ENCODE measurements around the gene CACFD1. TPM values are rescaled to one million over a fixed set of nuclear protein-coding genes. Genes with fewer than 3 reads are reported as not detected.

The CACFD1 gene
- total and polyA plus RNA-seq, 9 of the 15 experiments (the other 6 are each of a cell fraction or from before 2014, with no cell fraction given): 0.11 to 1.4 (median 1.1) TPM; not detected in 2

- TF ChIP-seq ARID4B (CRISPR knock-in tag; IDR thresholded peaks at IDR 0.05) (peak; percentile 89), NUFIP1 (IDR thresholded peaks at IDR 0.05; ENCODE audit: partially characterized antibody) (peak; percentile 48), ZBTB11 (CRISPR knock-in tag; IDR thresholded peaks at IDR 0.05) (peak; percentile 98 to 100 (median 99)), NBN (IDR thresholded peaks at IDR 0.05; ENCODE audit: low read depth) (peak; percentile 80; the same call in 1 of the 2 replicates), BCLAF1 (IDR thresholded peaks at IDR 0.05; ENCODE audit: borderline replicate concordance in 1 of 2, control insufficient read depth in 1 of 2, low read depth in 2 of 2, low read length in 1 of 2) (peak in 1 of 2 experiments; percentile 78; a peak in 2 of 4 replicates), ZNF3 (CRISPR knock-in tag; IDR thresholded peaks at IDR 0.05) (no peak)
- TF ChIP-seq, protein P1, sequence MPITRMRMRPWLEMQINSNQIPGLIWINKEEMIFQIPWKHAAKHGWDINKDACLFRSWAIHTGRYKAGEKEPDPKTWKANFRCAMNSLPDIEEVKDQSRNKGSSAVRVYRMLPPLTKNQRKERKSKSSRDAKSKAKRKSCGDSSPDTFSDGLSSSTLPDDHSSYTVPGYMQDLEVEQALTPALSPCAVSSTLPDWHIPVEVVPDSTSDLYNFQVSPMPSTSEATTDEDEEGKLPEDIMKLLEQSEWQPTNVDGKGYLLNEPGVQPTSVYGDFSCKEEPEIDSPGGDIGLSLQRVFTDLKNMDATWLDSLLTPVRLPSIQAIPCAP (CRISPR knock-in tag; IDR thresholded peaks at IDR 0.05; ENCODE audit: borderline replicate concordance): no peak
- TF ChIP-seq, protein P2, sequence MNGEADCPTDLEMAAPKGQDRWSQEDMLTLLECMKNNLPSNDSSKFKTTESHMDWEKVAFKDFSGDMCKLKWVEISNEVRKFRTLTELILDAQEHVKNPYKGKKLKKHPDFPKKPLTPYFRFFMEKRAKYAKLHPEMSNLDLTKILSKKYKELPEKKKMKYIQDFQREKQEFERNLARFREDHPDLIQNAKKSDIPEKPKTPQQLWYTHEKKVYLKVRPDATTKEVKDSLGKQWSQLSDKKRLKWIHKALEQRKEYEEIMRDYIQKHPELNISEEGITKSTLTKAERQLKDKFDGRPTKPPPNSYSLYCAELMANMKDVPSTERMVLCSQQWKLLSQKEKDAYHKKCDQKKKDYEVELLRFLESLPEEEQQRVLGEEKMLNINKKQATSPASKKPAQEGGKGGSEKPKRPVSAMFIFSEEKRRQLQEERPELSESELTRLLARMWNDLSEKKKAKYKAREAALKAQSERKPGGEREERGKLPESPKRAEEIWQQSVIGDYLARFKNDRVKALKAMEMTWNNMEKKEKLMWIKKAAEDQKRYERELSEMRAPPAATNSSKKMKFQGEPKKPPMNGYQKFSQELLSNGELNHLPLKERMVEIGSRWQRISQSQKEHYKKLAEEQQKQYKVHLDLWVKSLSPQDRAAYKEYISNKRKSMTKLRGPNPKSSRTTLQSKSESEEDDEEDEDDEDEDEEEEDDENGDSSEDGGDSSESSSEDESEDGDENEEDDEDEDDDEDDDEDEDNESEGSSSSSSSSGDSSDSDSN (IDR thresholded peaks at IDR 0.05; ENCODE audit: borderline replicate concordance in 1 of 2, low read depth in 2 of 2, low read length in 2 of 2): peak; percentile 99
Observed at GRCh38 chr9:133417541-133418461, 42.0 kb upstream of the CACFD1 start, which contains the start of gene REXO4 (continued).
